ENCODE data around the gene GJA3.
A peak's percentile ranks its signal among the peaks of the same experiment; 100 is the strongest.

GJA3 gene

GRCh38 chr13:20190076-20190475, 29.2 kb upstream of the GJA3 start:
- no peak for TF ChIP-seq CTCF (IDR thresholded peaks at IDR 0.05; ENCODE audit: extremely low read depth, missing control alignments)
- DNase-seq (ENCODE audit: low spot score) = no peak

GRCh38 chr13:20188667-20189553, 28.1 kb upstream of the GJA3 start:
- DNase-seq (ENCODE audit: low spot score) = no peak

GRCh38 chr13:20186771-20187170, 25.9 kb upstream of the GJA3 start:
- no peak for TF ChIP-seq CTCF (IDR thresholded peaks at IDR 0.05; ENCODE audit: extremely low read depth, missing control alignments)

More at GRCh38 chr13:20188667-20189553, 28.1 kb upstream of the GJA3 start:
- TF ChIP-seq CTCF (IDR thresholded peaks at IDR 0.05; ENCODE audit: extremely low read depth, missing control alignments) = peak; percentile 35

GRCh38 chr13:20185366-20186056, 24.7 kb upstream of the GJA3 start:
- no peak for TF ChIP-seq CTCF (IDR thresholded peaks at IDR 0.05; ENCODE audit: extremely low read depth, missing control alignments)
- no peak for DNase-seq (ENCODE audit: low spot score)

More at GRCh38 chr13:20186771-20187170, 25.9 kb upstream of the GJA3 start:
- no peak for DNase-seq (ENCODE audit: low spot score)

DNA sequence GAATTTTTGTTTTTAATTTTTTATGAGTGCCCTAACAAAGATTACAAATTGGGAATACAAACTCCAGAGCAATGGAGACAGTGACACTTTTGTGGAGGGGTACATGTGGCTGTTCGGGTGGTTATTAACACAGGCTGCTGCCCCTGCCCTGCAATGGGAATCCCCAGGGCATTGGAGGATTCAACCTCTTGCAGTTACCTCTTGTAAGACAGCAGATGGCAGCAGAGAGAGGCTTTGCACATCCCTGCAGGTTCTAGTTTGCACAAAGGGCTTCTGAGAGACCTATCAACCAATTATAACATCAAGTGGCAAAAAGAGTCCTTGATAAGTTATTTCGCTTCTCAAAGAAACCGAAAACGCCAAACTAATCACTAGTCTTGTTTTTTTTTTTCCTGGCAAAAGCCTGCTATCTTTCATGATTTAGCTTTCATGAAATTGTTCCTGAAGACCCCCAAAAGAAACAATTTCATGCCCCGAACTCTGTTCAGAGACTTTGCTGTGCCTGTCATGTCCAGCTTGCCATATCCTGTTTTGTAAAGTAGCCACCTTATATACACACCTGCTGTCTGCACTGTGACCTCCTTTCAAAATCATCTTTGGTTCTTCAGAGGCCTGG, 21.5 kb upstream of the GJA3 start:
- TF ChIP-seq CTCF (IDR thresholded peaks at IDR 0.05; ENCODE audit: extremely low read depth, missing control alignments) = peak; percentile 61
- DNase-seq (ENCODE audit: low spot score) = peak; percentile 88

GRCh38 chr13:20181188-20181587, 20.3 kb upstream of the GJA3 start:
- no peak for DNase-seq (ENCODE audit: low spot score)
- no peak for TF ChIP-seq CTCF (IDR thresholded peaks at IDR 0.05; ENCODE audit: extremely low read depth, missing control alignments)

DNA sequence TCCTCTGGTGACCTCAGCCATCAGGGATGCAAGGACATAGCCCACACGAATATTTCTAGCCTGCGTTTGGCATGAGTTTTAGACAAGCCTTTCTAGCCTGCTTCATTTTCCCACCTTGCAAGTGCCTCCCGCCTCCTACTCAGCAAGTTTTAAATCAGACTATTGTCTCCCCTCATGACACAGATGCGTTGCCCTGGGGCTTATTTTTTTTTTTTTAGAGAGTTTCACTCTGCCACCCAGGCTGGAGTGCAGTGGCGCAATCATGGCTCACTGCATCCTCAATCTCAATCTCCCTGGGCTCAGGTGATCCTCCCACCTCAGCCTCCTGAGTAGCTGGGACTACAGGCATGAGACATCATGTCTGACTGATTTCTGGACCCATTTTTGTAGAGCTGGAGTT, 17.3 kb upstream of the GJA3 start:
- no peak for TF ChIP-seq CTCF (IDR thresholded peaks at IDR 0.05; ENCODE audit: extremely low read depth, missing control alignments)
- DNase-seq (ENCODE audit: low spot score) = no peak

All from GM20000 (cell line).